Measurements from ENCODE around the gene IL1RAP. TPM values are rescaled to one million over a fixed set of nuclear protein-coding genes. Genes with fewer than 3 reads are reported as not detected.

Gene IL1RAP
- total RNA-seq, 2 experiments from 2014 or later = 2.1 to 5.6 TPM

DNA sequence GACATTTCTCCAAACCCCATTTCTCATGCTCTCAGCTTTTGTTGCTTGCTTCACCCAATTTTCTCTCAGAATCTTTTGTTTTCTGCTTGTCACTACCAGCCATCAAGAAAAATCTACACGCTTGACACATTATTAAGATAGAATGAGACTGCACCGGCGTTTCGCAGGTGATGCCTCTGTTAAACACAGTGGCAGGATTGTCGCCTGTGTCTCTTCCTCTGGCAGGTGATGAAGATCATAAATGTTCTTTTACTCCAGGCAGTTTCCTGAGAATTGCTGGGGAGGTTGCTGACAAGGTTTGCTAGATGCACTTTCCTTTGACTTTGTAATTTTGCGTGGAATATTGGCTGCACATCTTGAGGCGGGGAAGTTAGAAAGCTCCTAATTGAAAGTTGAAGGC lies 75.4 kb downstream of the IL1RAP start:
- no peak for DNase-seq (ENCODE audit: low spot score)
- Histone ChIP-seq H3K4me1 (ENCODE audit: insufficient read depth, low read length, poor library complexity, severe bottlenecking) (no peaks in the 10 kb centered on the region), H3K4me3 (ENCODE audit: low read depth, low read length, poor library complexity, severe bottlenecking) (no peak overlapping the region), H3K9me3 (ENCODE audit: low read length) (no peaks in the 10 kb centered on the region), H3K4me2 (ENCODE audit: low read length) (no peak overlapping the region), H3K9me2 (ENCODE audit: insufficient read depth, low read length) (no peaks in the 10 kb centered on the region), H4K20me1 (ENCODE audit: insufficient read depth, low read length) (no peaks in the 10 kb centered on the region), H3K36me3 (ENCODE audit: insufficient read depth, low read length) (no peaks in the 10 kb centered on the region), H3K27ac (ENCODE audit: low read depth, low read length, poor library complexity, severe bottlenecking) (no peak overlapping the region), H3K79me2 (ENCODE audit: insufficient read depth, low read depth, low read length) (no peaks in the 10 kb centered on the region), H2AFZ (ENCODE audit: low read length) (no peak overlapping the region)
- POLR2A ChIA-PET = interaction anchor here (0.7 kb wide), 1 partner anchor 35 kb away, joined by 4 read pairs; no protein-coding TSS in a partner anchor
- intact Hi-C loops (cut with micrococcal nuclease; ENCODE audit: unreplicated experiment) = no loop called here
- TF ChIP-seq CTCF (conservative IDR thresholded peaks at IDR 0.05; ENCODE audit: low read length) (no peak), EZH2phosphoT487 (IDR thresholded peaks at IDR 0.05; ENCODE audit: borderline replicate concordance, low read depth, low read length) (no peak)
- BruUV-seq (replicated peaks) = no TSS peak
- CTCF ChIA-PET (ENCODE audit: unreplicated experiment) = no interaction called here

DNA sequence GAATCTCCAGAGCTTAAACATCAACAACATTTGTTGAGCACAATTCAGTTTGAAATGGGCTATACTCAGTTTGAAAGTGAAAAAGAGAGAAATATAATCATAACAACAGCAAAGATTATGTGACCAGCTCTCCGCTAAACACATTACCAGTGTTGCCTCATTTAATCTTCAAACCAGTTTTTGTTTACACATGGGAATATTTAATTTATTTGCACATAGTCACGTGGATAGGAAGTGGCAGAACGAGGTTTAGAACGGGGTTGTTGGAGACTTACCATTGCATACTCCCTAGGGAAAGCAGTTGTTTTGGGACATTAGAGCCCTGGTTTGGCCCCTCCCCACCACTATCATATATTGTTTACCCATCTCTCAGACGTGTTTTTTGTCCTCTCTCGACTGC lies 77.2 kb downstream of the IL1RAP start:
- no peaks in the 10 kb centered on the region for H3K4me1 ChIP-seq (ENCODE audit: insufficient read depth, low read length, poor library complexity, severe bottlenecking)
- intact Hi-C loops (cut with micrococcal nuclease; ENCODE audit: unreplicated experiment) = no loop called here
- no peak for DNase-seq (ENCODE audit: low spot score)
- H3K9me3 ChIP-seq (ENCODE audit: low read length) = no peaks in the 10 kb centered on the region
- no peak overlapping the region for H3K4me2 ChIP-seq (ENCODE audit: low read length)
- BruUV-seq (replicated peaks) = no TSS peak
- TF ChIP-seq CTCF (conservative IDR thresholded peaks at IDR 0.05; ENCODE audit: low read length) (no peak), EZH2phosphoT487 (IDR thresholded peaks at IDR 0.05; ENCODE audit: borderline replicate concordance, low read depth, low read length) (no peak)
- no peaks in the 10 kb centered on the region for H3K79me2 ChIP-seq (ENCODE audit: insufficient read depth, low read depth, low read length)
- H3K36me3 ChIP-seq (ENCODE audit: insufficient read depth, low read length) = no peaks in the 10 kb centered on the region
- ChIA-PET POLR2A (interaction anchor here (1.1 kb wide), 1 partner anchor 855 kb away, joined by 4 read pairs; no protein-coding TSS in a partner anchor), CTCF (ENCODE audit: unreplicated experiment) (no interaction called here)
- H3K4me3 ChIP-seq (ENCODE audit: low read depth, low read length, poor library complexity, severe bottlenecking) = no peak overlapping the region
- H3K9me2 ChIP-seq (ENCODE audit: insufficient read depth, low read length) = no peaks in the 10 kb centered on the region
- no peak overlapping the region for H2AFZ ChIP-seq (ENCODE audit: low read length)
- no peaks in the 10 kb centered on the region for H4K20me1 ChIP-seq (ENCODE audit: insufficient read depth, low read length)
- H3K27ac ChIP-seq (ENCODE audit: low read depth, low read length, poor library complexity, severe bottlenecking) = no peak overlapping the region

GRCh38 chr3:190593075-190593474 lies 79.2 kb downstream of the IL1RAP start:
- Histone ChIP-seq H3K9me2 (ENCODE audit: insufficient read depth, low read length) (no peaks in the 10 kb centered on the region), H3K36me3 (ENCODE audit: insufficient read depth, low read length) (no peaks in the 10 kb centered on the region), H2AFZ (ENCODE audit: low read length) (no peak overlapping the region), H3K4me3 (ENCODE audit: low read depth, low read length, poor library complexity, severe bottlenecking) (no peak overlapping the region), H3K4me1 (ENCODE audit: insufficient read depth, low read length, poor library complexity, severe bottlenecking) (no peaks in the 10 kb centered on the region), H3K4me2 (ENCODE audit: low read length) (no peak overlapping the region), H4K20me1 (ENCODE audit: insufficient read depth, low read length) (no peaks in the 10 kb centered on the region), H3K9me3 (ENCODE audit: low read length) (no peaks in the 10 kb centered on the region), H3K79me2 (ENCODE audit: insufficient read depth, low read depth, low read length) (no peaks in the 10 kb centered on the region), H3K27ac (ENCODE audit: low read depth, low read length, poor library complexity, severe bottlenecking) (no peak overlapping the region)
- no TSS peak for BruUV-seq (replicated peaks)
- CTCF ChIA-PET (ENCODE audit: unreplicated experiment) = no interaction called here
- DNase-seq (ENCODE audit: low spot score) = no peak
- POLR2A ChIA-PET = interaction anchor here (0.6 kb wide), 1 partner anchor 167 kb away, joined by 3 read pairs; no protein-coding TSS in a partner anchor
- TF ChIP-seq EZH2phosphoT487 (IDR thresholded peaks at IDR 0.05; ENCODE audit: borderline replicate concordance, low read depth, low read length) (no peak), CTCF (conservative IDR thresholded peaks at IDR 0.05; ENCODE audit: low read length) (no peak)
- intact Hi-C loops (cut with micrococcal nuclease; ENCODE audit: unreplicated experiment) = no loop called here
